Measurements from ENCODE around the gene BRWD1.

BRWD1 gene

DNA sequence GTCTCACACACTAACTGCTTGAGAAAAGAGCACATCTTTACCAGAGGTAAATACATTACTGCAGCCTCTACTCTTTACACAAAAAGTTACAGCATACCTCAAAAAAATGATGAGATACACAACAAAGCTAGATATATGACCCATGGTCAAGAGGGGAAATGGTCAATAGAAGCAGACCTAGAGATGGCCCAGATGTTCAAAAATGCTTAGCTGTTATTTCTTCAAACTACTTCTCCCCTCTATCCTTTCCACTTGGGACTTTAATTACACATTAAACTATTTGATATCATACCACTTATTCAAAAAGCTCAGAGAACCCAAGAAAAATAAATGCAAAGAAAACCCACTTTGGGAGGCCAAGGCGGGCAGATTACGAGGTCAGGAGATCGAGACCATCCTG is 12.8 kb downstream of the BRWD1 start:
- no peaks in the 10 kb centered on the region for H3K27me3 ChIP-seq (ENCODE audit: insufficient read depth, low read depth, severe bottlenecking)
- no peak overlapping the region for H3K27ac ChIP-seq
- peaks cover 5% of the 10 kb centered on the region for H3K9me3 ChIP-seq (ENCODE audit: severe bottlenecking)
- TF ChIP-seq, protein P1, sequence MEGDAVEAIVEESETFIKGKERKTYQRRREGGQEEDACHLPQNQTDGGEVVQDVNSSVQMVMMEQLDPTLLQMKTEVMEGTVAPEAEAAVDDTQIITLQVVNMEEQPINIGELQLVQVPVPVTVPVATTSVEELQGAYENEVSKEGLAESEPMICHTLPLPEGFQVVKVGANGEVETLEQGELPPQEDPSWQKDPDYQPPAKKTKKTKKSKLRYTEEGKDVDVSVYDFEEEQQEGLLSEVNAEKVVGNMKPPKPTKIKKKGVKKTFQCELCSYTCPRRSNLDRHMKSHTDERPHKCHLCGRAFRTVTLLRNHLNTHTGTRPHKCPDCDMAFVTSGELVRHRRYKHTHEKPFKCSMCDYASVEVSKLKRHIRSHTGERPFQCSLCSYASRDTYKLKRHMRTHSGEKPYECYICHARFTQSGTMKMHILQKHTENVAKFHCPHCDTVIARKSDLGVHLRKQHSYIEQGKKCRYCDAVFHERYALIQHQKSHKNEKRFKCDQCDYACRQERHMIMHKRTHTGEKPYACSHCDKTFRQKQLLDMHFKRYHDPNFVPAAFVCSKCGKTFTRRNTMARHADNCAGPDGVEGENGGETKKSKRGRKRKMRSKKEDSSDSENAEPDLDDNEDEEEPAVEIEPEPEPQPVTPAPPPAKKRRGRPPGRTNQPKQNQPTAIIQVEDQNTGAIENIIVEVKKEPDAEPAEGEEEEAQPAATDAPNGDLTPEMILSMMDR (IDR thresholded peaks at IDR 0.05; ENCODE audit: low read depth, low read length): no peak
- no peak for DNase-seq
- H3K36me3 ChIP-seq: peaks cover 78% of the 10 kb centered on the region
- no peak overlapping the region for H3K4me3 ChIP-seq (ENCODE audit: low read depth, low read length)

- Histone ChIP-seq H3K27ac (no peak overlapping the region), H3K9me3 (ENCODE audit: severe bottlenecking) (peaks cover 5% of the 10 kb centered on the region), H3K4me3 (ENCODE audit: low read depth, low read length) (no peak overlapping the region), H3K36me3 (peaks cover 83% of the 10 kb centered on the region), H3K27me3 (ENCODE audit: insufficient read depth, low read depth, severe bottlenecking) (no peaks in the 10 kb centered on the region)
- DNase-seq: no peak
- TF ChIP-seq, protein P1 (IDR thresholded peaks at IDR 0.05; ENCODE audit: low read depth, low read length): no peak
Measured at GRCh38 chr21:39296891-39297290, 16.5 kb downstream of the BRWD1 start.

- Histone ChIP-seq H3K36me3 (peaks cover 87% of the 10 kb centered on the region), H3K4me3 (ENCODE audit: low read depth, low read length) (no peak overlapping the region), H3K27ac (no peak overlapping the region), H3K27me3 (ENCODE audit: insufficient read depth, low read depth, severe bottlenecking) (no peaks in the 10 kb centered on the region), H3K9me3 (ENCODE audit: severe bottlenecking) (peaks cover 5% of the 10 kb centered on the region)
- TF ChIP-seq, protein P1 (IDR thresholded peaks at IDR 0.05; ENCODE audit: low read depth, low read length): no peak
- DNase-seq: no peak
Measured at GRCh38 chr21:39288987-39289386, 24.4 kb downstream of the BRWD1 start.

DNA sequence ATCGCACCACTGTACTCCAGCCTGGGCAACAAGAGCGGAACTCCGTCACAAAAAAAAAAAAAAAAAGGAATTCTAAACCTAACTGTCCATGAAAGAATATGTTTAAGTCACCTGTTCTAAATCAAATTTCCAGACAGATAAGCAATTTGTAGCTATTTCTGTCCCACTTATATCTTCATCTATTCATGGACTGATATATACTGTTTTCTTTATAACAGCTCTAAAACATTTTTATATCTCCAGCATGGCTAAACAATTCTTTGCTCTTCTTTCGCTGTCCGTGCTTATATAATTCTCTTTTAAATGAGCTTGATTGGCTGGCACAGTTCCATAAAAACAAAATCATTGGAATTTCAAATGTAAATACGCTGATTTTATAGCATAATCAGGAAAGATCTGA is 30.5 kb downstream of the BRWD1 start:
- TF ChIP-seq, protein P1 (IDR thresholded peaks at IDR 0.05; ENCODE audit: low read depth, low read length): no peak
- DNase-seq: no peak
- Histone ChIP-seq H3K27me3 (ENCODE audit: insufficient read depth, low read depth, severe bottlenecking) (no peaks in the 10 kb centered on the region), H3K4me3 (ENCODE audit: low read depth, low read length) (no peak overlapping the region), H3K9me3 (ENCODE audit: severe bottlenecking) (no peaks in the 10 kb centered on the region), H3K27ac (no peak overlapping the region), H3K36me3 (peaks cover 44% of the 10 kb centered on the region)

- H3K27me3 ChIP-seq (ENCODE audit: insufficient read depth, low read depth, severe bottlenecking): no peaks in the 10 kb centered on the region
- TF ChIP-seq, protein P1 (IDR thresholded peaks at IDR 0.05; ENCODE audit: low read depth, low read length): no peak
- no peak overlapping the region; the same call in 1 of the 2 replicates for H3K27ac ChIP-seq
- H3K9me3 ChIP-seq (ENCODE audit: severe bottlenecking): no peaks in the 10 kb centered on the region
- H3K4me3 ChIP-seq (ENCODE audit: low read depth, low read length): no peak overlapping the region
- peaks cover 39% of the 10 kb centered on the region for H3K36me3 ChIP-seq
- DNase-seq: no peak
Measured at GRCh38 chr21:39281853-39282252, 31.6 kb downstream of the BRWD1 start.

- H3K4me3 ChIP-seq (ENCODE audit: low read depth, low read length): no peak overlapping the region
- peak overlapping the region; percentile 28 for H3K27ac ChIP-seq
- peaks cover 43% of the 10 kb centered on the region for H3K36me3 ChIP-seq
- peak; percentile 26 for DNase-seq
- TF ChIP-seq, protein P1 (IDR thresholded peaks at IDR 0.05; ENCODE audit: low read depth, low read length): no peak
- H3K9me3 ChIP-seq (ENCODE audit: severe bottlenecking): no peaks in the 10 kb centered on the region
- no peaks in the 10 kb centered on the region for H3K27me3 ChIP-seq (ENCODE audit: insufficient read depth, low read depth, severe bottlenecking)
Measured at GRCh38 chr21:39281207-39281606, 32.2 kb downstream of the BRWD1 start.
